ENCODE data around the gene RGS7.

DNA sequence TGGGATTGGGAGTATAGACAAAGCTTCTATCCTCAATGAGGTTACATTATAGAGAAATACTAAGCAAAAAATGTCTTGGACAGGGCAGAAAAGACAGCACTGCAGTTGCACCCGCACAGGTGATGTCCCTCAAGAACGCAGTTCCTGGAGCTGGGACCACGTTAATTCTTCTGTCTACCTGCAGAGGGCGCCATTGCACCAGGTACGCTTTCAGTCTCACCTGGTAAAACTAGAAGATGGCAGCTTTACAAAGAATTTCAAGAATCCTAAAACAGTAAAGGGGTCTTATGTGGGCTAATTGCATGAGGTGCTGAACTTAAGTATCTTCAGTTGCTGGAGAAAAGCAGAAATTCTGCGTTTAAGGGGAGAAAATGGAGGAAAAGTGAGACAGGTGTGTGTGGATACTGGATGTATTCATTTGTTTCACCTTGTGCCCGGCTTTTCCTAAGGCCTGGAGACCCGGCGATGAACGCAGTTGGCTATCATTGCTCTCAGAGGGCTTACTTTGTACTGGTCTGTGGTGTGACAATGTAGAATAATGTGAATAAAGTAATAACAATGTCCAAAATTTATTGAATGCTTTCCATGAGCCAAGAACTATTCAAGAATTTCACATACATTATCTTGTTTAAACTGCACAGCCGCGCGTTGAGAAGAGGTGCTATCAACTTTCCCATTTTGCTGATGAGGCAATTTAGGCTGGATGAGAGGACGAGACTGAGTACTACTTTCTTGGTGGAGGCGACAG is 468.8 kb downstream of the RGS7 start:
- TF ChIP-seq, protein P1, sequence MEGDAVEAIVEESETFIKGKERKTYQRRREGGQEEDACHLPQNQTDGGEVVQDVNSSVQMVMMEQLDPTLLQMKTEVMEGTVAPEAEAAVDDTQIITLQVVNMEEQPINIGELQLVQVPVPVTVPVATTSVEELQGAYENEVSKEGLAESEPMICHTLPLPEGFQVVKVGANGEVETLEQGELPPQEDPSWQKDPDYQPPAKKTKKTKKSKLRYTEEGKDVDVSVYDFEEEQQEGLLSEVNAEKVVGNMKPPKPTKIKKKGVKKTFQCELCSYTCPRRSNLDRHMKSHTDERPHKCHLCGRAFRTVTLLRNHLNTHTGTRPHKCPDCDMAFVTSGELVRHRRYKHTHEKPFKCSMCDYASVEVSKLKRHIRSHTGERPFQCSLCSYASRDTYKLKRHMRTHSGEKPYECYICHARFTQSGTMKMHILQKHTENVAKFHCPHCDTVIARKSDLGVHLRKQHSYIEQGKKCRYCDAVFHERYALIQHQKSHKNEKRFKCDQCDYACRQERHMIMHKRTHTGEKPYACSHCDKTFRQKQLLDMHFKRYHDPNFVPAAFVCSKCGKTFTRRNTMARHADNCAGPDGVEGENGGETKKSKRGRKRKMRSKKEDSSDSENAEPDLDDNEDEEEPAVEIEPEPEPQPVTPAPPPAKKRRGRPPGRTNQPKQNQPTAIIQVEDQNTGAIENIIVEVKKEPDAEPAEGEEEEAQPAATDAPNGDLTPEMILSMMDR (IDR thresholded peaks at IDR 0.05), result peak; percentile 86
- TF ChIP-seq, protein P2, sequence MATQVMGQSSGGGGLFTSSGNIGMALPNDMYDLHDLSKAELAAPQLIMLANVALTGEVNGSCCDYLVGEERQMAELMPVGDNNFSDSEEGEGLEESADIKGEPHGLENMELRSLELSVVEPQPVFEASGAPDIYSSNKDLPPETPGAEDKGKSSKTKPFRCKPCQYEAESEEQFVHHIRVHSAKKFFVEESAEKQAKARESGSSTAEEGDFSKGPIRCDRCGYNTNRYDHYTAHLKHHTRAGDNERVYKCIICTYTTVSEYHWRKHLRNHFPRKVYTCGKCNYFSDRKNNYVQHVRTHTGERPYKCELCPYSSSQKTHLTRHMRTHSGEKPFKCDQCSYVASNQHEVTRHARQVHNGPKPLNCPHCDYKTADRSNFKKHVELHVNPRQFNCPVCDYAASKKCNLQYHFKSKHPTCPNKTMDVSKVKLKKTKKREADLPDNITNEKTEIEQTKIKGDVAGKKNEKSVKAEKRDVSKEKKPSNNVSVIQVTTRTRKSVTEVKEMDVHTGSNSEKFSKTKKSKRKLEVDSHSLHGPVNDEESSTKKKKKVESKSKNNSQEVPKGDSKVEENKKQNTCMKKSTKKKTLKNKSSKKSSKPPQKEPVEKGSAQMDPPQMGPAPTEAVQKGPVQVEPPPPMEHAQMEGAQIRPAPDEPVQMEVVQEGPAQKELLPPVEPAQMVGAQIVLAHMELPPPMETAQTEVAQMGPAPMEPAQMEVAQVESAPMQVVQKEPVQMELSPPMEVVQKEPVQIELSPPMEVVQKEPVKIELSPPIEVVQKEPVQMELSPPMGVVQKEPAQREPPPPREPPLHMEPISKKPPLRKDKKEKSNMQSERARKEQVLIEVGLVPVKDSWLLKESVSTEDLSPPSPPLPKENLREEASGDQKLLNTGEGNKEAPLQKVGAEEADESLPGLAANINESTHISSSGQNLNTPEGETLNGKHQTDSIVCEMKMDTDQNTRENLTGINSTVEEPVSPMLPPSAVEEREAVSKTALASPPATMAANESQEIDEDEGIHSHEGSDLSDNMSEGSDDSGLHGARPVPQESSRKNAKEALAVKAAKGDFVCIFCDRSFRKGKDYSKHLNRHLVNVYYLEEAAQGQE (IDR thresholded peaks at IDR 0.05; ENCODE audit: insufficient read depth in 1 of 2, low read depth in 2 of 2, low read length in 1 of 2), result no peak
